ENCODE data around the gene SLIT3. TPM values are rescaled to one million over a fixed set of nuclear protein-coding genes. Genes with fewer than 3 reads are reported as not detected.

SLIT3 gene
- total and polyA plus RNA-seq, 9 of the 15 experiments (the other 6 are each of a cell fraction or from before 2014, with no cell fraction given), result 0.01 to 0.04 TPM; not detected in 7

DNA sequence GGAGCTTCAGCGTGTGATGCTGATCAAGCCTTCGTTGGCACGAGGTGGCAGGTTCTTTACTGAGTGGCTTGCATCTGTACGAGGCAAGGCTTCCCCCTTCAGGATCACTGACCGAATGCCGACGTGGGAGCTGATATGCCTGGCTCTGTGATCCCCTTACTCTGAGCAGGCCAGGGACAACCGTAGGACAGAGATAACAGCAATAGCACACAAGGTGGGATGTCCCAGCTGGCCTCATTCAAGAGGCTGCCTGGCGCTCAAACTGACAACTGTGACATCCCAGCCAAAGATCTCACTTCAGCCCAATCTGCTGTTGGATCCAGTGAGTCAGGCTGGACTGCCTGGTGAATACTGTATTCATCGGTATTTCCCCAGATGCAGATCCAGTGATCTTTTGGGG is 522.4 kb downstream of the SLIT3 start:
- Histone ChIP-seq H3K9me1 (ENCODE audit: control insufficient read depth, insufficient read depth, low read length) (no peaks in the 10 kb centered on the region), H2AFZ (ENCODE audit: low read depth, low read length) (no peak overlapping the region), H3K27me3 (ENCODE audit: control insufficient read depth in 2 of 2, insufficient read depth in 2 of 2, low read length in 2 of 2) (peaks cover 9 to 43% of the 10 kb centered on the region in 2 experiments; a peak in 4 of 5 replicates), H3K4me1 (replicated peaks in 1 of 2; ENCODE audit: control insufficient read depth in 2 of 2, insufficient read depth in 2 of 2, low read length in 2 of 2) (no peaks in the 10 kb centered on the region), H3K27ac (ENCODE audit: extremely low read depth, low read depth, low read length) (no peak overlapping the region), H3K9ac (ENCODE audit: insufficient read depth in 1 of 2, low read depth in 2 of 2, low read length in 2 of 2) (no peak overlapping the region), H3K9me3 (replicated peaks; ENCODE audit: control insufficient read depth, insufficient read depth, low read depth, low read length) (no peaks in the 10 kb centered on the region), H3K4me2 (ENCODE audit: insufficient read depth, low read length) (no peak overlapping the region), H4K20me1 (replicated peaks; ENCODE audit: control insufficient read depth, insufficient read depth, low read length) (no peaks in the 10 kb centered on the region), H3K4me3 (no peak overlapping the region), H3K79me2 (ENCODE audit: control insufficient read depth, insufficient read depth, low read length) (no peaks in the 10 kb centered on the region), H3K36me3 (ENCODE audit: control insufficient read depth, insufficient read depth, low read length) (no peaks in the 10 kb centered on the region)
- no peak; the same call in 2 of the 3 replicates for ATAC-seq
- ChIA-PET POLR2A (no interaction called here), CTCF (ENCODE audit: low intra/inter-chr PET ratio) (no interaction called here)
- no peak for FAIRE-seq
- no TSS peak for BruUV-seq (replicated peaks)
- no peak for DNase-seq (ENCODE audit: extremely low read depth in 1 of 4, low spot score in 3 of 4)
- WGBS (ENCODE audit: insufficient coverage, low coverage, missing lambda C conversion rate), result under 1% methylated on average over 10 of the region's 10 CpGs
- intact Hi-C loops (cut with micrococcal nuclease), result no loop called here
- in situ Hi-C loops (cut with MboI), result no loop called here
- no peak for TF ChIP-seq DMBX1 (CRISPR knock-in tag; IDR thresholded peaks at IDR 0.05; ENCODE audit: borderline replicate concordance)
- TF ChIP-seq RAD21 (CRISPR knock-in tag; conservative IDR thresholded peaks at IDR 0.05 in 1 of 2, IDR thresholded peaks at IDR 0.05 in 1 of 2), result peak in 1 of 2 experiments; percentile 11; a peak in 1 of 4 replicates
- peak; percentile 35; the same call in 1 of the 2 replicates for TF ChIP-seq L3MBTL2 (IDR thresholded peaks at IDR 0.05)

- Histone ChIP-seq H3K27ac (ENCODE audit: extremely low read depth, low read depth, low read length) (no peak overlapping the region), H3K4me2 (ENCODE audit: insufficient read depth, low read length) (no peak overlapping the region), H3K36me3 (ENCODE audit: control insufficient read depth, insufficient read depth, low read length) (no peaks in the 10 kb centered on the region), H3K9me1 (ENCODE audit: control insufficient read depth, insufficient read depth, low read length) (no peaks in the 10 kb centered on the region), H3K9me3 (replicated peaks; ENCODE audit: control insufficient read depth, insufficient read depth, low read depth, low read length) (no peaks in the 10 kb centered on the region), H3K27me3 (ENCODE audit: control insufficient read depth in 2 of 2, insufficient read depth in 2 of 2, low read length in 2 of 2) (peaks cover 13 to 48% of the 10 kb centered on the region in 2 experiments; a peak in 4 of 5 replicates), H2AFZ (ENCODE audit: low read depth, low read length) (no peak overlapping the region), H4K20me1 (replicated peaks; ENCODE audit: control insufficient read depth, insufficient read depth, low read length) (no peaks in the 10 kb centered on the region), H3K79me2 (ENCODE audit: control insufficient read depth, insufficient read depth, low read length) (no peaks in the 10 kb centered on the region), H3K4me3 (no peak overlapping the region), H3K4me1 (replicated peaks in 1 of 2; ENCODE audit: control insufficient read depth in 2 of 2, insufficient read depth in 2 of 2, low read length in 2 of 2) (no peaks in the 10 kb centered on the region), H3K9ac (ENCODE audit: insufficient read depth in 1 of 2, low read depth in 2 of 2, low read length in 2 of 2) (no peak overlapping the region)
- CTCF ChIA-PET (ENCODE audit: low intra/inter-chr PET ratio), result no interaction called here
- FAIRE-seq, result no peak
- no peak for ATAC-seq
- no TSS peak for BruUV-seq (replicated peaks)
- POLR2A ChIA-PET, result interaction anchor here (0.7 kb wide), 1 partner anchor 237 kb away, joined by 3 read pairs; no protein-coding TSS in a partner anchor
- no peak for DNase-seq (ENCODE audit: extremely low read depth in 1 of 4, low spot score in 3 of 4)
- in situ Hi-C loops (cut with MboI) (no loop called here), intact Hi-C loops (cut with micrococcal nuclease) (no loop called here)
- 3% methylated on average over 2 of the region's 2 CpGs for WGBS (ENCODE audit: insufficient coverage, low coverage, missing lambda C conversion rate)
- TF ChIP-seq TAL1 (IDR thresholded peaks at IDR 0.05), result no peak
- TF ChIP-seq ETS1 (conservative IDR thresholded peaks at IDR 0.05; ENCODE audit: control insufficient read depth, low read depth, low read length), result no peak
- TF ChIP-seq RB1 (IDR thresholded peaks at IDR 0.05; ENCODE audit: low read depth), result no peak
- no peak for TF ChIP-seq NCOA4 (IDR thresholded peaks at IDR 0.05; ENCODE audit: partially characterized antibody)
- TF ChIP-seq THAP12 (CRISPR knock-in tag; IDR thresholded peaks at IDR 0.05), result no peak
- no peak for TF ChIP-seq ZNF449 (CRISPR knock-in tag; IDR thresholded peaks at IDR 0.05)
- TF ChIP-seq MXI1 (IDR thresholded peaks at IDR 0.05; ENCODE audit: low read depth, low read length), result no peak
- TF ChIP-seq PHTF2 (CRISPR knock-in tag; IDR thresholded peaks at IDR 0.05), result no peak
- no peak for TF ChIP-seq ZNF696 (CRISPR knock-in tag; conservative IDR thresholded peaks at IDR 0.05)
Measured at GRCh38 chr5:168777651-168778050, 523.3 kb downstream of the SLIT3 start.
